NCI-H82 treated with DMSO at 0.1 percent for 48 hours (cell line): ENCODE results near the gene CNIH3.

Source experiments
- DNase-seq: peaks from one replicate; lab custom pipeline; 2025; ENCODE audit not compliant: unreplicated experiment; lab: John Stamatoyannopoulos, UW

Gene CNIH3

DNA sequence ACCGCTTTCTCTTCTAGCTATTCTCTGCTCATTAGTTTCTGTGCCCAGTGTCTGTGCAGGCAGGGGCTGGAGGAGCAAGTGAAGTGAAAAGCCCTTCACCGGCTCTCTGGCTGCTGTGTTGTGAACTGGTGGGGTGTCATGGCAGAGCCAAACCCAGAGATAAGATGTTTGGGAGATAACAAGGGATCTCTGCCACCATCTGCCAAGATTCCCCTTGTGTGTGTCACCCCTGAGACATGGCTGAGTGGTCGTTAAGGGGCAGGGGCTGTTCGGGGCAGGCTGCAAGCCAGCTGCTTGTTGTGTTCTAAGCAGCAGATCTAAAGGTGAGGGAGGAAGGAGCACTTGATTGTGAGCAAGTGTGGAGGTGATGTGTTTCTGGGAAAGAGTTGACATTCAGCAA, 24.5 kb downstream of the CNIH3 start:
- no peak for DNase-seq

DNA sequence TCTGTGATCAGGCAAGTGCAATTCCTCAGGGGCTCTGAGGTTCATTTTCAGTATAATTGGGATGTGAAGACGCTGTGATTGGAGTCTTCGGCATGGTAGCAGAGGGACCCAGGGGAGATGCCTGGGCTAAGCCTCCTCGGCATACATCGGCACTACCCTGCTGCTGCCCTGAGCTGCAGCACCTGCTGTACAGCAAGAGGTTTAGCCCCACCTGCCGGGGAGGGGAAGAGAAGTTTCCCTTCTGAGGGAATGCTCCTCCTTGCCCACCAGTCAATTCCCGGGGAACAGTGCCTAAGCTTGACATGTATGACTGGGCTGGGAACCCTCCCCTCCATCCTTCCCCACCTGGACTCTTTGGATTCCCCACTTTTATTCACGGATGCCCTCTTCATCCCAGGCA, 24.9 kb downstream of the CNIH3 start:
- no peak for DNase-seq

DNA sequence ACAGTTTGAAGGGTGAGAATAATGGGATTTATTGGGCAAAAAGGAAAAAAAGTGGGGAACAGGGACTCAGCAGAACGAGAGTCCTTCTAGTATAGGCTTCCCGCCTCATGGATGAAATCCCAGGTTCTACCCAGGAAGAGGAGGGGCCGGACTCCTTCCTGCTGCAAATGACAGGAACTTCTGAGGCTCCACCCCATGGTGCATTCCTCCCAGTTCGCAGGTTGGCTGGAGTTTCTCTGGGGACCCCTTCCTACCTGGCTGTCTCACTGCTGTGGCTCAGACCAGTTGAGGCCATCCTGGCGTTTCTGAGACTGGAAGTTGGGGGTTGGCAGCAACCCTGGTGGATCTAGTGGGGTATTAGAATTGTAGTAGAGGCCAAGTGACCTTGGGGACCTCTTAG, 27.5 kb downstream of the CNIH3 start:
- DNase-seq, result no peak

GRCh38 chr1:224644553-224645154, 28.5 kb downstream of the CNIH3 start:
- peak; percentile 45 for DNase-seq

- DNase-seq, result no peak
These were observed 31.3 kb downstream of the CNIH3 start for GRCh38 chr1:224647449-224647848.

- DNase-seq, result no peak
These were observed 34.2 kb downstream of the CNIH3 start for GRCh38 chr1:224650290-224650689.

DNA sequence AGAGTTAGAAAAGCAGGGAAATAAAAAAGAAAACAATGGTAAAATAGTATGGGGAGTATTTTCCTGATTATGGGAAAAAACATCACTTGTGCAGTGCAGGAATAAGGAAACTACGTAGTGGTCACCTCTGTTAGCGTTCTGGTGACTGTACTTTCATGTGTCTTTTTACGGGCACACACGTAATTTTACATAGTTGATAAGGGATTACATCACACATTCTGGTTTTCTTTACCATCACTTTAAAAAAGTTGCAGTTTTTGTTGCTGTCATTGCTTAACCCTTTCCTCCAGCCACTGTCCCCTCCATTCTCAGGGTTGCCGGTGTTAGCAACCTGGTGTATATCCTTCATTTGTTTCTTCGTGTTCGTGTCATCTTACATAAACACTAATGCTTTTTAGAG, 35.1 kb downstream of the CNIH3 start:
- no peak for DNase-seq

- DNase-seq, result no peak
These were observed 40.3 kb downstream of the CNIH3 start for GRCh38 chr1:224656392-224656791.

DNA sequence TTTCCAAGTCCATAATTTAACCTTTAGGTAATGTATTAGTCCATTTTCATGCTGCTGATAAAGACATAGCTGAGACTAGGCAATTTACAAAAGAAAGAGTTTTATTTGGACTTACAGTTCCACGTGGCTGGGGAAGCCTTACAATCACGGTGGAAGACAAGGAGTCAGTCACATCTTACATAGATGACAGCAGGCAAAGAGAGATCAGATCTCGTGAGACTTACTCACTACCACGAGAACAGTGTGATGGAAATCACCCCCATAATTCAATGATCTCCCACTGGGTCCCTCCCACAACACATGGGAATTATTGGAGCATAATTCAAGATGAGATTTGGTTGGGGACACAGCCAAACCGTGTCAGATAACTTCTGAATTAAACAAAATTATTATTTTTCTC, 44.0 kb downstream of the CNIH3 start:
- no peak for DNase-seq

DNA sequence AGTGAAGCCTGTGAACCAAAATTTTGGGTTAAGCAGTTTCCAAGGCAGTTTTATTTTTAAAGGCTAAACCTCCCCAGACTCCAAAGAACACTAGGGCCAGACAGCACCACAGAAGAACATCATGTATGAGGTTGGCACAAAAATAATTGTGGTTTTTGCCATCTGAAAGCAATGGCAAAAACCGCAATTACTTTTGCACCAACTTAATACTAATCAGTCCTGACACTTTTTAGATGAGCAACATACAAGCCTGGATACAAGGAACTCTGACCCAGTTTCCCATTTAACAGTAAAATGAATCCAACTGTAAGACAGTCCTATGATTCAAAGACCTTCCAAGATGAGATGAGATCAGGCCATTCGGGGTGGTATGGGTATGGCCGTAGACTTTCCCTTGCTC, 46.8 kb downstream of the CNIH3 start:
- DNase-seq, result no peak

- DNase-seq, result no peak
These were observed 48.9 kb downstream of the CNIH3 start for GRCh38 chr1:224665016-224665415.

GRCh38 chr1:224666078-224666477, 50.0 kb downstream of the CNIH3 start:
- DNase-seq, result no peak

- DNase-seq, result no peak
These were observed 50.8 kb downstream of the CNIH3 start for GRCh38 chr1:224666913-224667312.

DNA sequence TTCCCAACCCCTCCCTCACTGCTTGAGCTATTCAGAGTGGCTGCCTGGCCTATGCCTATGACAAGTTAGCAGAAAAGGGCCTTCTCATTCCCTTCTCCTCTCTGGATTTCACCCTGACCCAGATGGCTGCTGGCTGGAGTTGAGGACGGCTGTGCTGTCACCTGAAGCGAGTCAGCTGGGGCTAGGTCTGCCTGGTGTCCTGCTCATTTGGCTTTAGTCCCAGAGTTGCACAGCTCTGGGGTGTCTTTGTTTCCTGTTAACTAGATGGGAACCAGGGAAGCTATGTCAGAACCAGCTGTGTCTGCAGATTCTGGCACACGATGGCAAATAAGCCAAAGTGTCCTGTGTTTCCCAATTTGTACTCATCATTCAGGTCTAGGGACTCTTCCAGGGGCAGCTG, 52.9 kb downstream of the CNIH3 start:
- no peak for DNase-seq

- DNase-seq, result no peak
These were observed 53.3 kb downstream of the CNIH3 start for GRCh38 chr1:224669403-224669802.

DNA sequence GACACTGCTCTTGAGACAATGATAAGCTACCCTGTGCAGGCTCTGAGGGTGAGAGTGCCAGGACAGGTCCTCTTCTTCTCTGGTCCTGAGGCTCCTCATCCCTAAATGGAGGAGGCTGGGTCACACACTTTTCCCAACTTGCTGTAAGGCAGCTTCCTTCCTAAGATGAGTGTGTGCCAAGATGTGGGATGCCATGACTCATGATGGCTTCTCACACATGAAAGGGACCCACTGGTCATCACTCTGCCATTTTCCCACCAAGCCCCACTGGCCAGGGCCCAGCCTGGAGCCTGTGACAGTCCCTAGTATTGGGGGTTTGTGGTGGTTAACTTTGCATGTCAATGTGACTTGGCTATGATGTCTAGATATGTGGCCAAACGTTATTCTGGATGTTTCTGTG, 54.4 kb downstream of the CNIH3 start:
- no peak for DNase-seq

- DNase-seq, result no peak
These were observed 55.0 kb downstream of the CNIH3 start for GRCh38 chr1:224671076-224671475.

GRCh38 chr1:224673141-224673540, 57.0 kb downstream of the CNIH3 start:
- DNase-seq, result no peak

- DNase-seq, result no peak
These were observed 59.5 kb downstream of the CNIH3 start for GRCh38 chr1:224675590-224675989.

DNA sequence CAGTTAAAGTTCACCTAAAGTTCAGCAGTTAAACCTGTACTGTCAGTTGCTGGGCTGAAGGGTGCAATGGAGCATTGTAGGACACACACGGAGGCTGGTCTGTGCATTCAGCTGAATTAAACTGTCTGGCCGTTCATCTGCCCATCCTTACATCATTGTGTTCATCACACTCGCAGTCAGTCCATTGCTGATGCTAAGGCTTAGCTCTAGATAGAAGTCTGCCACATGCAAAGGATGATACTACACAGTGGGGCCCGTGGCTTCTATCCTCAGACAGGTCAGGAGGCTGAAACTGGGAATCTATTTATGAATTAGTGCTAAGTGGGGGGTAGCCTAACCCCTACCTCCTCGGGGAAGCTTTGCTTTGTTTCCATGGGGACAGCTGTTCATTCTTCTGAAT, 60.4 kb downstream of the CNIH3 start:
- DNase-seq, result no peak

DNA sequence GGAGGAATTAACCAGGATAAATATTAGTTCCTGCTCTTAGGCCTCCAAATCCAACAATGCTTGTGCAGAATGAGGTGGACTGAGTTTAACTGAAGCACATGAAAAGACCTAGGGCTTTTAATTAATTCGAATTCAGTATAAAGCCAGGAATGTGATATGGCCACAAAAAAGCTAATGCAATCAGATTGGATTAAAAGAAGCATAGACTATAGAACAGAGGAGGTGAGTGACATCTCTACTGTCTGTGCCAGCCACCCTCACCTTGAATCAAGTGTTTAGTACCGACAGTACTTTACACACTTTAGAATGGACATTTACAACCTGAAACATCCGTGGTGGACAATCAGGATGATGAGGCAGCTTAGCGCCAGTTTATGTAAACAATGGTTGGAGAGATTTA, 62.1 kb downstream of the CNIH3 start:
- DNase-seq, result no peak

DNA sequence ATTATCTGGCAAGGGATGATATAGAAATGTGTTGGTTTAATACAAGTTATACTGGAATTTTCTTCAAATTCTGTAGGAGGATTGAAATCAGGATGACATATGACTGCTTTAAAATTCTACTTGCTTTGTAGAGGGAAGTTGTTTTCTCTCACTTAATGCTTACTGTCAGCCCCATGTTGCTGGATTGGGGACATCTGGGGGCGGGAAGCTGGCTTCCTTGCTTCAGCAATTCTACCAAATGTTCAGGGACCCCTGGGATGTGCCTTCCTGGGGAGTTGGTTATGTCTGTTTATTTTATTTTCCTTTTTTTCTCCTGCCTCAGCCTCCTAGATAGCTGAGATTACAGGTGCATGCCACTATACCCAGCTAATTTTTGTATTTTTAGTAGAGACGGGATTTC, 63.5 kb downstream of the CNIH3 start:
- no peak for DNase-seq

DNA sequence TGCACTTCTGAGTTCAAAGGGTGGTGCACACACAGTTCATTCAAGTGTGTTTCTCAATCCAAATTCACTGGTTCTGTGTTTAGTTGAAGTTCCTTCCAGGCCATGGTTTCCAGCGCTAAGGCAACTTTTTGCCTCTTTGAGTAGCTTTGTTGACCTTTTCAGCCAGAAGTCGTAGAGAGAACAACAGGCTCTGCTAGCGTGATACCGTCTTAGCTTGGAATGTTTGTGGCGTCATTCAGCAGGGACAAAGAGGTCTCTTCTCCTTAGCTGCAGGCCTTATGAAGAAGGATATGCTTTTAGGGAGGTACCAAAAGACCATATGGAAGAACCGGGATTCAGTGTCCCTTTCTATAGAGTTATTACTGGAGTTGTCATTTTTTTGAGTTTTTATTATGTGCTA, 65.7 kb downstream of the CNIH3 start:
- no peak for DNase-seq

DNA sequence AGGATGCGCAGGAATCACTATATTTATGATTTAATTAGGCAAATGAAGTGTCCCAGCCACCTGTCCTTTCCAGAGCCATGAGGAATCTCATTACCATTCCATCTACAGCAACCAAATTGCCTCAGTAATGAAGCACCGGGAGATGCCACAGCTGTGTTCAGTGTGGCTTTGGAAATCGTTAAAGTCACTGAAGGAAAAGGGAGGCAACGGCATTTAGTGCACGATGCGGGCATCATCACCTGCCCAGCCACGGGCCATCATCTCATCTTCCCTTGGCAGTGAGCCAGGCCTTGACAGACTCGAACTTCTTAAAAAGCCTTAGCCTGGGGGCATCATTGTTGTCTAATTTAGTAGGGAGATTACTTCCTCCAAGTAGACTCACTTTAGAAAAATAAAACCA, 67.8 kb downstream of the CNIH3 start:
- peak; percentile 31 for DNase-seq
